PC-9 (cell line): ENCODE measurements around the gene CHST15. TPM values are rescaled to one million over a fixed set of nuclear protein-coding genes. Genes with fewer than 3 reads are reported as not detected.

ENCODE experiments used
- BruUV-seq: library from RNA; stranded (reverse); fragments of 400-500 nt; replicated peaks from 2 replicates; lab custom pipeline; 2021; lab: Mats Ljungman, UMichigan
- CTCF ChIA-PET: fragments of 300-600 bp; sonication (Branson Sonifier 250); formaldehyde crosslinking; loops from one replicate; lab custom pipeline; 2022; ENCODE audit warnings: antibody characterized with exemption; lab: Charles Lee
- POLR2A ChIA-PET: fragments of 300-600 bp; sonication (Branson Sonifier 250); formaldehyde crosslinking; loops from one replicate; lab custom pipeline; 2022; ENCODE audit warnings: antibody characterized with exemption; ENCODE audit not compliant: unreplicated experiment; lab: Charles Lee
- DNase-seq, 2 experiments: peaks; one replicate each; pipeline versions ENCODE4 v3.0.0 to v3.0.0-alpha.2; 2015 to 2022; ENCODE audit warnings: mixed read lengths in 1 of 2
- H2AFZ ChIP-seq: fragments of 200-600 bp; sonication (generic); 2 replicates; pipeline ENCODE4 v1.8.1; 2017; ENCODE audit warnings: antibody characterized with exemption
- H3F3A ChIP-seq: fragments of 200-600 bp; sonication (generic); 2 replicates; pipeline ENCODE4 v1.8.1; 2017; ENCODE audit warnings: antibody characterized with exemption, mild to moderate bottlenecking, low read depth; ENCODE audit not compliant: insufficient read depth
- H3K27ac ChIP-seq: fragments of 200-600 bp; sonication (generic); 2 replicates; pipeline ENCODE4 v1.6.1; 2016; ENCODE audit warnings: mixed run types
- H3K27me3 ChIP-seq: fragments of 200-600 bp; sonication (generic); 2 replicates; pipeline ENCODE4 v1.6.1; 2016; ENCODE audit warnings: low read depth, mixed run types; ENCODE audit not compliant: insufficient read depth
- H3K36me3 ChIP-seq: fragments of 200-600 bp; sonication (generic); 2 replicates; pipeline ENCODE4 v1.6.1; 2016; ENCODE audit warnings: low read depth, mixed run types
- H3K4me1 ChIP-seq: fragments of 200-600 bp; sonication (generic); replicated peaks from 2 replicates; pipeline ENCODE4 v1.6.1; 2016; ENCODE audit warnings: mixed run types; ENCODE audit not compliant: insufficient read depth
- H3K4me2 ChIP-seq: fragments of 200-600 bp; sonication (generic); 2 replicates; pipeline ENCODE4 v1.6.1; 2017; ENCODE audit warnings: mixed run types
- H3K4me3 ChIP-seq: fragments of 200-600 bp; sonication (generic); 2 replicates; pipeline ENCODE4 v1.6.1; 2016; ENCODE audit warnings: mixed run types
- H3K79me2 ChIP-seq: fragments of 200-600 bp; sonication (generic); 2 replicates; pipeline ENCODE4 v1.6.1; 2017; ENCODE audit warnings: low read depth, mixed run types
- H3K9me2 ChIP-seq: fragments of 200-600 bp; sonication (generic); 2 replicates; pipeline ENCODE4 v1.8.1; 2017; ENCODE audit warnings: mild to moderate bottlenecking; ENCODE audit not compliant: insufficient read depth
- H3K9me3 ChIP-seq: fragments of 200-600 bp; sonication (generic); 2 replicates; pipeline ENCODE4 v1.8.1; 2016; ENCODE audit warnings: low read depth; ENCODE audit not compliant: insufficient read depth
- H4K20me1 ChIP-seq: fragments of 200-600 bp; sonication (generic); 2 replicates; pipeline ENCODE4 v1.8.1; 2017; ENCODE audit not compliant: insufficient read depth
- CTCF ChIP-seq: fragments of 200-600 bp; sonication (generic); conservative IDR thresholded peaks from 2 replicates; pipeline ENCODE4 v1.6.1; 2017; ENCODE audit warnings: mixed run types, antibody characterized with exemption, mild to moderate bottlenecking, moderate library complexity
- EZH2 ChIP-seq: fragments of 200-600 bp; sonication (generic); IDR thresholded peaks from 2 replicates; pipeline ENCODE4 v1.8.0; 2017; ENCODE audit warnings: antibody characterized with exemption, low read depth
- intact Hi-C: fragments of 100-400 bp; cut with micrococcal nuclease; formaldehyde crosslinking; loops from one replicate; pipeline ENCODE4 v1.10.0; 2022; ENCODE audit not compliant: unreplicated experiment
- total RNA-seq: library from RNA; stranded (reverse); gene quantifications from 2 replicates; pipeline ENCODE4 v1.2.3, GENCODE V29; 2021

The CHST15 gene
- total RNA-seq, 1 experiment from 2014 or later, result 24.6 TPM

DNA sequence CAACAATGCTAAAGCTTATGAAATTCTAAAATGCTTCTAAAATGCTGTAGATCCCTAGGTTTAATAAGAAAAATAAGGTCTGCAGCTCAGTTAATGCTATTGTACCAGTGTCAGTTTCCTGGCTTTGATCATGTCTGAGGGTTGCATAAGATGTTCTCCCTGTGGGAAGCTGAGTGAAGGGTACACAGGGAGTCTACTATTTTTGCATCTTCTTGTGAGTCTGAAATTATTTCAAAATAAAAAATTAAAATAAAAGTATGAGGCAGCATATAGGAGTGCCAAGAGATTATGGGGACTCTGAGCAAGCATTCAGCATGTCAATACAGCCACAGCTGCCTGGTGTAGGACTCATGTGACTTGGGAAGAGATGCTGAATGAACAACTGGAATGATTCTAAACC, 14.7 kb downstream of the CHST15 start:
- H3K27me3 ChIP-seq, result no peaks in the 10 kb centered on the region
- no peaks in the 10 kb centered on the region for H3K9me2 ChIP-seq
- H3K27ac ChIP-seq, result no peak overlapping the region
- no peak for DNase-seq
- H3K9me3 ChIP-seq, result no peaks in the 10 kb centered on the region
- TF ChIP-seq CTCF, result no peak
- TF ChIP-seq EZH2, result no peak
- no peak overlapping the region for H2AFZ ChIP-seq
- peaks cover 39% of the 10 kb centered on the region for H3K79me2 ChIP-seq
- no peaks in the 10 kb centered on the region for H3K36me3 ChIP-seq
- CTCF ChIA-PET, result no interaction called here
- POLR2A ChIA-PET, result no interaction called here
- no peak overlapping the region for H3K4me3 ChIP-seq
- no peaks in the 10 kb centered on the region for H3K4me1 ChIP-seq
- H3F3A ChIP-seq, result no peaks in the 10 kb centered on the region
- intact Hi-C loops, result no loop called here
- no TSS peak for BruUV-seq
- H3K4me2 ChIP-seq, result no peak overlapping the region
- peaks cover 45% of the 10 kb centered on the region for H4K20me1 ChIP-seq

DNA sequence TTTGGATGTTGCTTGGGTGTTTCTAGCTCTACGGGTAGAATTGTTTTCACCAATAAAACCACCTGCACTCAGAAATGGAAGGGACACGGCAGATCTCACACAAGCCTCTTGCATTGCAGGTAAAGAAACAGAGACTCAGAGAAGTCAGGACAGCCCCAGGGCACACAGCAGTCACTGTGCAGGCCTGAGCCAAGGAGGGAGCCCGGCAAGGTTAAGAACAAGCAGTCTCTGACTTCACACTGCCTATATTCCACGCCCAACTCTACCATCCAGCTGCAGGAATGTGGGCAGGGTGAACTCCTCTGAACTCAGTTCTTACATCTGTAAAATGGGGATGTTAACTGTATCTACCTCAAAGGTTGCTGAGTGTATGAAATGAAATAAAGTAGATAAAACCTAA, 15.4 kb downstream of the CHST15 start:
- H3K79me2 ChIP-seq, result peaks cover 36% of the 10 kb centered on the region

GRCh38 chr10:124077208-124077993, 16.0 kb downstream of the CHST15 start:
- TF ChIP-seq CTCF, result no peak
- TF ChIP-seq EZH2, result no peak
- Histone ChIP-seq H4K20me1 (peaks cover 53% of the 10 kb centered on the region), H3K4me3 (no peak overlapping the region), H3K27me3 (no peaks in the 10 kb centered on the region), H3F3A (no peaks in the 10 kb centered on the region), H3K9me2 (no peaks in the 10 kb centered on the region), H3K9me3 (no peaks in the 10 kb centered on the region), H3K4me1 (no peaks in the 10 kb centered on the region), H3K4me2 (no peak overlapping the region), H3K79me2 (peaks cover 36% of the 10 kb centered on the region), H3K27ac (no peak overlapping the region), H2AFZ (no peak overlapping the region), H3K36me3 (no peaks in the 10 kb centered on the region)
- ChIA-PET POLR2A (interaction anchor here (0.5 kb wide), 1 partner anchor 49 kb away, joined by 3 read pairs; no protein-coding TSS in a partner anchor), CTCF (no interaction called here)
- BruUV-seq, result no TSS peak
- DNase-seq, result no peak
- intact Hi-C loops, result no loop called here

More for the DNA sequence above, 15.4 kb downstream of the CHST15 start:
- Histone ChIP-seq H3K4me1 (no peaks in the 10 kb centered on the region), H3K27ac (no peak overlapping the region), H3K4me3 (no peak overlapping the region), H3K9me2 (no peaks in the 10 kb centered on the region), H3K27me3 (no peaks in the 10 kb centered on the region), H3K4me2 (no peak overlapping the region), H2AFZ (no peak overlapping the region), H4K20me1 (peaks cover 51% of the 10 kb centered on the region), H3F3A (no peaks in the 10 kb centered on the region), H3K36me3 (no peaks in the 10 kb centered on the region), H3K9me3 (no peaks in the 10 kb centered on the region)
- ChIA-PET CTCF (no interaction called here), POLR2A (no interaction called here)
- TF ChIP-seq CTCF (no peak), EZH2 (no peak)
- no peak for DNase-seq
- BruUV-seq, result no TSS peak
- intact Hi-C loops, result no loop called here
